RCC 7860 (cell line): ENCODE measurements around the gene OPTC.
A peak's percentile ranks its signal among the peaks of the same experiment; 100 is the strongest.

Source experiments
- DNase-seq: peaks from one replicate; pipeline ENCODE4 v3.0.0-alpha.2; 2015; ENCODE audit warnings: low spot score
- FAIRE-seq: peaks from 2 replicates; lab custom pipeline; 2012; peaks lifted over from hg19 to GRCh38; lab: Jason Lieb, UNC

The OPTC gene

GRCh38 chr1:203488539-203488938 is 5.4 kb upstream of the OPTC start:
- no peak for DNase-seq
- FAIRE-seq, result no peak

DNA sequence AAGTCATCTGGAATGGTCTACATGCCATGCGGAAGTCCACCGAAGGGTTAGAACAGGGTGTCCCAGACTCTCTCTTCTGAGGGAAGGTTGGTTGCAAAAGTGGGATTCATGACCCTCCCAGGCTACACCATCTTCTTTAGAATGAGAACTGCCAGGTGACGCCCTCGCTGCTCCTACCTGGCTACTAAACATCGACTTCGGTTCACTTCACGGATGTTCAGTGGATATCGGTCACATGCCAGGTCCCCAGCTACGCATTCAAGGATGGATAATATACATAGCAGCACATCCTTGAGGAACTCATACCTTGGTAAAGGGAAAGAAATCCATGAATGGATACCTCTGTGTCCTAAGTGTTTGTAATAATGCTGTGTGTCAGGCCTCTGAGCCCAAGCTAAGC is 3.3 kb upstream of the OPTC start:
- DNase-seq, result no peak
- FAIRE-seq, result no peak

DNA sequence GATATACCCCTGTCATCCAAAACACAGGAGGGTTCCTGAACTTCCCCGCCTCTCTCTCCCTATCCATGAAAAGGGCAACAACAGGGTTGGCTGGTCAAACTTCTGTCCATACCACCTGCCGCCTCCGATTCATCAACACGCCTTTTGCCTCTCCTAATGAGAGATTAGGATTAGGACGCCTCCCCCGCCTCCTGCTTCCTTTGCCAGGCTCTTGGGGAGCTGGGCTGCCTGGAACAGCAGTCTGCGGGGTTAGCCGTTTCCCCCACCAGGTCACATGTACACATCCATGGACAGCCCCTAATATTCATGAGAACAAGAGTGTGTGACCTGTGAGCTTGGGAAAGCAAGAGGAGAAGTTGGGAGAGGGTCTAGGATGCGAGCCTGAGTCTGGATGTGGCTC is 2.3 kb upstream of the OPTC start:
- no peak for FAIRE-seq

DNA sequence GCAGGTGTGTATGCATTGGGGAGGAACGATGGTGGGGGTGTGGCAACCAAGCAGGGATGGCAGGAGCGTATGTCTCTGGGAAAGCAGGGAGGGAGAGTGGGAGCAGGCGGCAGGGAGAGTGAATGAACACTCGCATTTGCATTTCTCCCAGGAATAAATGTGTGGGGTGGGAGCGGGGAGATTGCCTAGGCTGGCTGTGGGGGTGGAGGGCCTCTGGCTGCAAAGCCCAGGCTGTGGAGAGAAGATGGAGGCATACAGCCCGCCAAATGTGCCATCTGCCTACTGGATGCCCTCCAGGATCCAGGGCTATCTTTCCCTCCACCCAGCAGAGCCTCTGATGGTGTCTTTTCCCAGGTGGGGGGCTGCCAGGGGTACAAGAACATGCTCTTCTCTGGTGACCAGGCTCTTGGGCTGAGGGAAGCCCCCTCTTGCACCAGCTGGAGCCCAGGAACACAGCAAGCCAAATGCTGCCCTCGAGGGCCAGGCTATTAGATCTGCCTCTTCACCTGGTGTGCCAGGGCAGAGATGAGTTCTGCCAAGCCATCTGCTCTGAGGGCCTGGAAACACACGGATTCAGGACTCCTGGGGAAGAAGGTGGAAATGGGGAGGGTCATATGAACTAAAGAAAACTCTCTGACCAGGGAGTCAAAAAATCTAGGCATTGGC is 1.7 kb upstream of the OPTC start:
- FAIRE-seq (no peak), DNase-seq (no peak)

More for the DNA sequence above, 2.3 kb upstream of the OPTC start:
- no peak for DNase-seq

DNA sequence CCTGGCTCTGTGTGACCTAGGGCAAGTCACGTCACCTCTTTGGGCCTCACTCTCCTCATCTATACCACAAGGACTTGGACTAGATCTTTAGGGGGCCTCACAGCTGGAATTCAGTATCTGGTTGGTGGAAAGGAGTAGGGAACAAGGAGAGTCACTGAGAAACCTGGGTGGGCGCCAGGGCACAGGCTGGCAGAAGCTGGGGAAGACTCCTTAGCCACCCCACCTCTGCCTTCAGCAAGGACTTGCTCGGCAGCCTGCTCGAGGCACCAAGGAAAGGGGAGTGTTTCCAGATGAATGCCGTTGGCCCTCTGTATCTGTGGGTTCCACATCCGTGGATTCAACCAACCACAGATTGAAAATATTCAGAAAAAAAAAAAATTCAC is 1.2 kb upstream of the OPTC start:
- FAIRE-seq, result no peak
- no peak for DNase-seq

GRCh38 chr1:203495845-203496244 is 1.9 kb downstream of the OPTC start:
- FAIRE-seq (no peak), DNase-seq (no peak)

- DNase-seq (no peak), FAIRE-seq (no peak)
Observed at GRCh38 chr1:203497269-203497777, 3.4 kb downstream of the OPTC start.

- no peak for FAIRE-seq
- DNase-seq, result no peak
Observed at GRCh38 chr1:203499643-203500278, 5.8 kb downstream of the OPTC start.

DNA sequence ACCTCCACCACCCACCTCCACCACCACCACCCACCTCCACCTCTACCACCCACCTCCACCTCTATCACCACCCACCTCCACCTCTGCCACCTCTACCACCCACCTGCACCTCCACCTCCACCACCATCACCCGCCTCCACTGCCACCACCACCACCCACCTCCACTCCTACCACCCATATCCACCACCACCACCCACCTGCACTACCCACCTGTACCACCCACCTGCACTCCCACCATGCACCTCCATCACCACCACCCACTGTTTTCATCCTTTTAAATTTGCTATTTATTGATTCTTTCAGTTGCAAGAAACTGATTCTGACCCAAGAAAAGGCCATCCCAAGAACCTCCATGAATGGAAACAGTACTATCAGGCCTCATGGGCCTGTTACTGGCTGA is 6.3 kb downstream of the OPTC start:
- DNase-seq, result no peak

DNA sequence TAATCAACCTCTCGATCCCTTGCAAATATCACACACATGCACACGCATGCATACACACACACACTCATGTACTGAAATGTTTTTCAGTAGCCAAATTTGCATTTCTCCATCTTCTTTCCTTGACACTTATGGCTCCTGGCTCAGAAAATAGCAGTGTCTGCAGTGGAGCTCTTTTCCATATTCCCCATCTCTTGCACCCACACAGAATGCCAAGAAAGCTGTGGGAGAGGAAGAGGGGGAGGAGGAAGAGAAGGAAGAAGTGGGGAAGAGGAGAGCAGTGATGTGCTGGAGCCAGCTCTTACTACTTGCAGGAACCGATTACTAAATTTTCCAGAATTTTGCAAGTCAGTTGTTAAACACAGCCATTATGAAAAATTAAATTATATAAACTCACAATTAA is 9.9 kb downstream of the OPTC start:
- no peak for FAIRE-seq

More for the DNA sequence above, 6.3 kb downstream of the OPTC start:
- FAIRE-seq, result no peak

DNA sequence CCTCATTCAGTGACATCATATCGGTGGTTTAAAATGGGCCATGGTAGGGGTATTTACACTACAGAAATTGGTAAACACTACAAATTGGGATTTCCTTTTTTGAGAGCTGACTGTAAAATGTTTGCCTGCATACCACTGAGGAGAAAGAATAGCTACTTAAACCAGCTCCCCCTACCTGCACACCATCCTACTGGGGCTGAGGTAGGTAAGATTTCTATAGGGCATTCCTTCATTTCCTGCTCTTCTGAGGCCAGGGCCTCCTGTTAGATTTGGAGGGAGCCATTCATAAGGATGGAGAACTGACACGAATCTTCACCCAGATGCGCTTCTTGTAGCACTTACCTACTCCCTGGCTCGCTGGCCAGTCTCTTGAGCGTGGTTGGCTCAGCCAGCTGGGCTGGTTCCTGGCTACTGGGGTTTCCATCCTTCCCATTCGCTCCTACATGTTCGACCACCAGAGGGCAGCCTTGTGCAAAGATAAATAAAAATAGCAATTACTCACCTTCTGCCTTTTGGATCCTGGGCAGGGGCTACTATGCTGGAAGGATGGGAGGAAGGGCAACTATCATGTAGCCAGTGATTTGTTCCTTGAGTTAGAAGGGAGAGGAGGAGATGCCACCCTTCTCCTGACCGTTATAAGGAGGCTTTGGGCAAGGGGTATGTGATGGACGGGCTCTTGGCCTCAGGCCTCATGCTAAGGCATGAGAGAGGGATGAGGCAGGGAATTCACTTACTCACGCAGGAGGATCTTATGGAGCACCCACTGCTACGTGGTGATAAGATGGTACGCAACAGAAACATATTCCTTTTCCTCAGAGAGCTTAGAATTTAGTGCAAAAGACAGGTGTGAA is 10.7 kb downstream of the OPTC start:
- DNase-seq (peak; percentile 70), FAIRE-seq (peak; percentile 38)

More for the DNA sequence above, 9.9 kb downstream of the OPTC start:
- no peak for DNase-seq

DNA sequence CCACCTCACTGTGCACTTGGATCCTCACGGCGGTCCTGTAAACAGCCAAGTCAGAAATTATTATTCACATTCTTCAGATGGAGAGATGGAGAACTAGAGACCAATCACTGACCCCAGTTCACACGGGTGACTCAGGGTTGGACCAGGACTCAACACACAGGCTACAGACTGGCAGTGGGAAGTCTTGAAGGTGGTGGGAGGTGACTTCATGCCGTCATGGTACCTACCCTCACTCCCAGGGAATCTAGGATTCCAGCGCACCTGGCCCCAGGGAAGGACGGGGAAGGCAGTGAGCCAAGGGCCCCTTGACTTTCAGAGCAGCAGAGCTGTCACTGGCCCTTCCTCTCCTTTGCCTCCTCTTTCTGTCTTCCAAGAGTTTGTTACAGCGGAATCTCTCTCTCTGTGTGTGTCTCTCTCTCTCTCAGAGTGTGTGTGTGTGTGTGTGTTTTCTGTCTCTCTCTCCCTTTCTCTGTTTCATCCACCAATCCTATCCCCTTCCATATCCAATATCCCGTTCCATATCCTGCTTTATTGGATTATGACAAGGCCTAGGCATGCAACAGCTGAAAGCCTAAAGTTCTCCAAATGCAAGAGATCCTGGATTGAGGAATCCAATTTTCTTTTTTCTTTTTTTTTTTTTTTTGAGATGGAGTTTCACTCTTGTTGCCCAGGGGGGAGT is 11.7 kb downstream of the OPTC start:
- FAIRE-seq (no peak), DNase-seq (no peak)

GRCh38 chr1:203506858-203507626 is 13.1 kb downstream of the OPTC start:
- no peak for FAIRE-seq

DNA sequence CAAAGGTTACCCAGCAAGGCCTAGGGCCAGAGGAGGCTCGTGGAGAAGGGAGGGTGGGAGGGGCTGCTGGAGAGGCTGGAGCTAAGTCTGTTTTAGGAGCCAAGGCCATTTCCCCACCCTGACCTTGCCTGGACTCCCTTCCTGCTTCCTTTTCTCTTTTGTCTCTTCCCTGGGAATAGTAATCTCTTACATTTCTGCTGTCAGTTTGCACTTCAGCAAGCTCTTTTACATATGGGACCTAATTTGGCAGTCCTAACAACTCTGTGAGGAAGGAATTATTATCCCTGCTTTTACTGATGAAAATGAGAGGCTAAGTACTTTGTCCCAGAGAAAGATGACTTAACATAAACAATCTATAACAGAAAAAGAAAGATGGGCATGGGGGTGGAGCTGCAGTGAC is 13.8 kb downstream of the OPTC start:
- FAIRE-seq (no peak), DNase-seq (no peak)

More at GRCh38 chr1:203506858-203507626, 13.1 kb downstream of the OPTC start:
- peak; percentile 62 for DNase-seq

DNA sequence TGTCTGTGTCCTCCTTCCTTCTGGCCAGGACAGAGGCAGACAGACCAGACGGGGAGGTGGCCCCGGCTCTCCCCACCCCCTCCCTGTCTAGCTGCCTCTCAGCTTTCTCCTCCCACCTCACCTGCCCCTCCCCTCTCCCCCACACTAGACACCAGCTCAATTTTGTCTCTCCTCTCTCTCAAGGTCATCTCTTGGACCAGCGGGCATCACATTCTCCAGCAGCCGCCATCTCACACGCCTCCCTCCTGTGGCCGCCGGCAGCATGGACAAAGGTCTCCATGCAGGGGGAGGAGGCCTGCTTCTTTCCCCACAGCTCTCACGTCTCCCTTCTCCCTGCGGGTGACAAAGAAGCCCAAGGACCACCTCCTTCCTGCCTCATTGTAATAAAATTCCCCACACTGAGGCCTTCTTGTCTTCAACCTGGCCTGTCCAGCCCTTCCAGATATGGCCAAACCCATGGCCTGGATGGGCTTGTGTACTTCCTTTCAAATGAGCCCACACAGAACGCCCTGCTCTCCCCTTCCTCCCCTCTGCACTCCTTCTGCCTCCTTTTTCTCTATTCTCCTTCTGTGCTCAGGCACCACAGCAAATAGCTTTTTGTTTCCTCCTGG is 14.6 kb downstream of the OPTC start:
- no peak for FAIRE-seq
- DNase-seq, result no peak

DNA sequence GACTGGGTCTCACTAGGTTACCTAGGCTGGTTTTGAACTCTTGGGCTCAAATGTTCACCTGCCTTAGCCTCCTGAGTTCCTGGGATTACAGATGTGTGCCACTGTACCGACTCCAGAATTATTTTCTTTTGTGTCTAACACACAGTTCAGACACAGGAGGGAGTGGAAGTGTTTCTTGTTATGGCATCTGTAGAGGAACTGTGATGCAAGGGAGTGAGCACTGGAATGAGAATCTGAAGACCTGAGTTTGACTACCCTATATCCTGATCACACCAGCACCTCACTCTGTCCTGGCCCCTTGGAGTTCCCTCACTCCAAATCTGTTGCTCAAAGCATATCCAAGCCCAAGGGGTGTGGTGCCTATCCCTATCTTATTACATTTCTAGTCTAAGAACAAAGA is 15.2 kb downstream of the OPTC start:
- DNase-seq (no peak), FAIRE-seq (no peak)

DNA sequence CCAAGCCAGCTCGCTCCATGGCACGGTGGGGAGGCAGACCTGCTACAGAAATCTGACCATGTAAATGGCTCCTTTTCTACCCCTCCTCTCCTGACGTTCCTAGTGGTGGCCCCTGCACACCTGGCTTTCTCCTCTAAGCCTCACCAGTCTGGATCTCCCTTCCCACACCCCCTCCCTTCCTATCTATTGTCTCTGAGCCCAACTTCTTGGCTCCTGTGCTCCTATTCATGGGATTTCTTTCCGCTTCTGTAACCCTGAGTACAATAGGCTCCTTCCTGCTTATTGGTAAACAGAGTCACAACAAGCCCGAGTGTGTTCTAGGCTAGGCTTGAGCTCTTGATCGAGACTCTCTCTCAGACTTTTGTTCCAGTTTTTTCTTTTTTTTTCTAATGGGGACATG is 17.6 kb downstream of the OPTC start:
- DNase-seq (no peak), FAIRE-seq (no peak)

- no peak for FAIRE-seq
- no peak for DNase-seq
Observed at GRCh38 chr1:203511930-203512329, 18.0 kb downstream of the OPTC start.

DNA sequence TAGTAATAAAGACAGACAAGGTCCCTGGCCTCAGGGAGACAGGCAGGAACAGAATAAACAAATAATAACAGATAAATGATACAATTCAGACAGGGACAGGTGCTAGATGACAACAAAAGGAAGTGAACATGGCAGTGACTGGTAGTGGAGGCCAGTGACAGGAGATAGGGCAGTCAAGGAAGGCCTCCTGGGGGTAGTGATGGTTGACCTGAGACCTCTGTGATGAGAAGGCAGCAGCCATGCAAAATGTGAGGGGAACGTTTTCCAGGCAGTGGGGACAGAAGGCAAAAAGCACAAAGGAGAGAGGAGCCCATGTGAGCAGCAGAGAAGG is 18.5 kb downstream of the OPTC start:
- FAIRE-seq, result no peak
- no peak for DNase-seq
